ENCODE data around the gene CDC45. TPM values are rescaled to one million over a fixed set of nuclear protein-coding genes. Genes with fewer than 3 reads are reported as not detected.

CDC45 gene
- total RNA-seq, 1 donor from 2014 or later: 6.2 TPM

- Mint-ChIP-seq H3K4me1 (ENCODE audit: unreplicated experiment) (no peaks in the 10 kb centered on the region), H3K9me3 (ENCODE audit: unreplicated experiment) (no peaks in the 10 kb centered on the region), H3K36me3 (ENCODE audit: low read depth, unreplicated experiment) (no peaks in the 10 kb centered on the region), H3K4me3 (ENCODE audit: unreplicated experiment) (no peak overlapping the region), H3K27ac (ENCODE audit: unreplicated experiment) (no peak overlapping the region), H3K27me3 (ENCODE audit: unreplicated experiment) (peaks cover 4% of the 10 kb centered on the region)
- DNase-seq (ENCODE audit: low spot score): no peak
- no peak for TF ChIP-seq CTCF (IDR thresholded peaks at IDR 0.05; ENCODE audit: unreplicated experiment)
Measured at GRCh38 chr22:19497245-19497644, 17.5 kb downstream of the CDC45 start.

GRCh38 chr22:19498154-19498865, 18.6 kb downstream of the CDC45 start:
- Mint-ChIP-seq H3K9me3 (ENCODE audit: unreplicated experiment) (no peaks in the 10 kb centered on the region), H3K27ac (ENCODE audit: unreplicated experiment) (no peak overlapping the region), H3K4me1 (ENCODE audit: unreplicated experiment) (no peaks in the 10 kb centered on the region), H3K4me3 (ENCODE audit: unreplicated experiment) (no peak overlapping the region), H3K27me3 (ENCODE audit: unreplicated experiment) (peaks cover 4% of the 10 kb centered on the region), H3K36me3 (ENCODE audit: low read depth, unreplicated experiment) (no peaks in the 10 kb centered on the region)
- no peak for TF ChIP-seq CTCF (IDR thresholded peaks at IDR 0.05; ENCODE audit: unreplicated experiment)
- DNase-seq (ENCODE audit: low spot score): no peak

GRCh38 chr22:19498866-19499190, 19.1 kb downstream of the CDC45 start:
- peaks cover 4% of the 10 kb centered on the region for H3K27me3 Mint-ChIP-seq (ENCODE audit: unreplicated experiment)
- DNase-seq (ENCODE audit: low spot score): no peak
- H3K4me1 Mint-ChIP-seq (ENCODE audit: unreplicated experiment): no peaks in the 10 kb centered on the region
- no peak overlapping the region for H3K27ac Mint-ChIP-seq (ENCODE audit: unreplicated experiment)
- no peak overlapping the region for H3K4me3 Mint-ChIP-seq (ENCODE audit: unreplicated experiment)
- no peaks in the 10 kb centered on the region for H3K36me3 Mint-ChIP-seq (ENCODE audit: low read depth, unreplicated experiment)
- H3K9me3 Mint-ChIP-seq (ENCODE audit: unreplicated experiment): no peaks in the 10 kb centered on the region
- no peak for TF ChIP-seq CTCF (IDR thresholded peaks at IDR 0.05; ENCODE audit: unreplicated experiment)

GRCh38 chr22:19499236-19499879, 19.6 kb downstream of the CDC45 start:
- DNase-seq (ENCODE audit: low spot score): no peak
- no peak overlapping the region for H3K4me3 Mint-ChIP-seq (ENCODE audit: unreplicated experiment)
- no peaks in the 10 kb centered on the region for H3K4me1 Mint-ChIP-seq (ENCODE audit: unreplicated experiment)
- TF ChIP-seq CTCF (IDR thresholded peaks at IDR 0.05; ENCODE audit: unreplicated experiment): no peak
- no peaks in the 10 kb centered on the region for H3K9me3 Mint-ChIP-seq (ENCODE audit: unreplicated experiment)
- peaks cover 4% of the 10 kb centered on the region for H3K27me3 Mint-ChIP-seq (ENCODE audit: unreplicated experiment)
- H3K27ac Mint-ChIP-seq (ENCODE audit: unreplicated experiment): no peak overlapping the region
- H3K36me3 Mint-ChIP-seq (ENCODE audit: low read depth, unreplicated experiment): no peaks in the 10 kb centered on the region

- TF ChIP-seq CTCF (IDR thresholded peaks at IDR 0.05; ENCODE audit: unreplicated experiment): no peak
- H3K9me3 Mint-ChIP-seq (ENCODE audit: unreplicated experiment): no peaks in the 10 kb centered on the region
- DNase-seq (ENCODE audit: low spot score): no peak
- peaks cover 4% of the 10 kb centered on the region for H3K27me3 Mint-ChIP-seq (ENCODE audit: unreplicated experiment)
- H3K4me1 Mint-ChIP-seq (ENCODE audit: unreplicated experiment): no peaks in the 10 kb centered on the region
- H3K36me3 Mint-ChIP-seq (ENCODE audit: low read depth, unreplicated experiment): no peaks in the 10 kb centered on the region
- H3K4me3 Mint-ChIP-seq (ENCODE audit: unreplicated experiment): no peak overlapping the region
- H3K27ac Mint-ChIP-seq (ENCODE audit: unreplicated experiment): no peak overlapping the region
Measured at GRCh38 chr22:19499880-19500242, 20.1 kb downstream of the CDC45 start.
